NCI-H2107 treated with DMSO at 0.1 percent for 48 hours (cell line): ENCODE results near the gene WARS2.

Source experiments
- DNase-seq: peaks from one replicate; lab custom pipeline; 2025; ENCODE audit not compliant: unreplicated experiment; lab: John Stamatoyannopoulos, UW

WARS2 gene

DNA sequence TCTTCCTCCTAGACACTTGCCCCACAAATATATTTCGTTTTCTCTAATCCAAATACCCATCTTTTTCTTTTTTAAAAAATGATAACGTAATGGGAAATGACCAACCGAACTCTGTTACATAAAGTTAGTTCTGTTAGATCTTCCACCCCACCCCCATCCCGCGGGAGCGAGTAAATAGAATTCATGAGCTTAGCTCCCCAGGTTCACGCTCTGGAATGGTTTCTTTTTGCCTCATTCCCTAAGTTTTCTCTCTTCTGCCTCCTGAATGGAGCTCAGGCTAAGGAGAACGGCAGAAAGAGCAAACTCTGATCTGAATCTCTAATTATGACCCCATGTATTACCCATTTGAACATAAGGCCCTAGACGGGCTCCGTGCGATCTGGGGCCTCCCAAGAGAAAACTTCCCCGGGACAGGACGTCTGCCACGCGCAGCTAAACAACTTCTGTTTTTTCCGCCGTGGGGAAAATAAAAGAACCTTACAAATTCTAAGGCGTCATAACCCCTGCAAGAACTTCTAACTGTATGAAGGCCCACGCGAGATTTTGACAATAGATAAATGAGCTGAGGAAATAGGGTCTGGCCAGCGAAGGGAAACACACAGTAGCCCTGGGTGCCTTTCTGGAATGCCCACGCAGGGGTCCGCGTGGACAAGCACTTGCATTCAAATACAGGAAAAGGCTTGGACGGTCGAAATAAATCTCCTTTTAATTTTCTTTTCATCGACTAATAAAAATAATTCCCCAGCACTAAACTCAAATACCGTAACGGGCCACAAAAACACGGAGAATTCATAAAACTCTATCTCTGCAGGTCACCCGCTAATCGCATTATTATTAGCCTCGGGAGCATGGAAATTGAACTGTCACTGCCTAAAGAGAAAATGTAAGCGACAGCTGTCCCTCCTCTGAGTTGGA, 154.6 kb downstream of the WARS2 start:
- DNase-seq, result no peak

DNA sequence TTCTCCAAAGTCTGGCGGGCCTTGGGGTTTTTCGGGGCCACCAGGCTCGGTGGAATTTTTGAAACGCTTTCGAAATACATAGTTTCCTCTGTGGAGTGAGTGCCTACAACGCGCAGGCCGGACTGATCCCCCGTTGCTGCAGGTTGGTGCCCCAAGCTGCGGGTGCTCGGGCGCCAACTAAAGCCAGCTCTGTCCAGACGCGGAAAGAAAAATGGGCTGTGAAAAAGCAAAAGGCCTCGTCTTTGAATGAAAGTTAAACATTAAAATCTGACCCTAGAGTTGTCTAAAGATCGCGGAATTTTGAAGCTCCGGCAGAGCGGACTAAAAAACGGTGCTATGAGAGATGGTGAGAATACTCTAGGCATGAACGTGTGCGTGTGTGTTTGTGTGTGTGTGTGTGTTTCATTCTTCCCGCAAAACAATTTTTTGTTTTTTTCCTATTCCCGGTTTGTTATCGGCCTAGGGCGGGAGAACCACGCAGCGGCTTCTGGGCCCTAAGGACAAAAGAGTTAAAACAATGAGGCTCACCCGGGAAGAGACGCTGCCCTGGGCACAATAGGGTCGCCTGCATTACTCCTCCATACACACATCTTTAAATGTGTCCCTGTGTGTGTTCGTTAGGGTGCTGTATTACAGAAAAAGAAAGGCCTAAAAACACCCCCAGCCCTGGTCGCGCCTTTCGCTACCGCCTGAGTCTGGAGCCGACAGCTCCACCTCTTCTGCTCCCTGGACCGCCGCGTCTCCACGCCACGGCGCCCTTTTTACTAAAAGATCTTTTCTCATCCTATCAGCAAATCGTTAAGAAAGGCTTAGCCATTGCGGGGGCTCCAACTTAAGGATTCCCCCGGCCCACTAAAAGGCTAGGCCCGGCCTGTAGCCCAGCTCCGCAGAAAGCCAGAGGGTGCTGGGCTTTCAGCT, 155.5 kb downstream of the WARS2 start:
- DNase-seq, result no peak

DNA sequence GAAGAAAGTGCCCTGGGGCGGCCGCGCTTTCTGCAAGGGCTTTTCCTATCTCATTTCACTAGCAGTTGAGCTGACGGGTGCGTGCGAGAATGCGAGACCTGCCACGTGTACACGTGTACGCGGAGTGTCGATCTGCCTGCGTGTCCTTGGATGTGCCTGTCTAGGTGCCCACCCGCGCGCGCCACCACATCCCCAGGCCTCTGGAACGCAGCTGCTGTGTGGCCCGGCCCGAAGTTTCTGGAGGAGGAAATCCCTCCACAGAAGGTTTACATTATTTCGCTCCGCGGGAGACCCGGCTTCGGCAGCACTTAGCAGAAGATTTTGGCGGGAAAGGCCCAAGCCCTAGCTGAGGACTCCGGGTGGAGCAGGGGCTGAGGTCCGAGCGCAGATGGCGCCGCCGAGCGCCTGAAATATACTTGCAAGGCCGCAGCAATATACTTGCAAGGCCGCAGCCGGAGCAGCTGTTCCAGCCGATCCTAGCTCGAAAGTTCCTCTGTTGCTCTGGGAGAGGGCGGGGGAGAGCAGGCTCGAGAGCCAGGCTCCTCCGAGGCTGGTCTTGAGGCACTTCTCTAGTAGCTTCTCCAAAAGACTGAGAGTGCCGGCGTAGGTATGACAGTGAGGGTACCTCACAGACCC, 156.2 kb downstream of the WARS2 start:
- DNase-seq, result no peak

DNA sequence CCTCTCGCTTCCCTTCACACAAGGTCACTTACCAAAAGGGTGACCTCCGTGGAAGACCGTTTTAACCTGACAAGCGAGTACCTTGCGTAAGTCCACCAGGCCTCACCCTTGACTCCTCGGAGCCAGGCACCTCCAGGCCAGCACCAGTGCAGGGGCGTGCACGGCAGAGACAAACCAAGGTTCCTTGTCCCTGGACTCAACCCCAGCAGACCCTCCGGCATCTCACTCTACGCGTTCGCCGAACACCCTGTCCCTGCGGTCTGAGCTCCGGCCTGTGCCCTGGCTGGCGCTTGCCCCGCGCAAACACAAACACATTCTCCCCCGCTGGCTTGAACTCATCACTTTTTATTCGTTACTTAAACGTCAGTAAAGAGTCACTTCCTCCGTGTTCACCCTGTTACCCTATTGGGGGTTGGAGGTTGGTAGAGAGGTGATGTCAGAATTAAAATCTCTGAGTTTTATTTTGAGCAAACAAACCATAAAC, 156.9 kb downstream of the WARS2 start:
- no peak for DNase-seq

DNA sequence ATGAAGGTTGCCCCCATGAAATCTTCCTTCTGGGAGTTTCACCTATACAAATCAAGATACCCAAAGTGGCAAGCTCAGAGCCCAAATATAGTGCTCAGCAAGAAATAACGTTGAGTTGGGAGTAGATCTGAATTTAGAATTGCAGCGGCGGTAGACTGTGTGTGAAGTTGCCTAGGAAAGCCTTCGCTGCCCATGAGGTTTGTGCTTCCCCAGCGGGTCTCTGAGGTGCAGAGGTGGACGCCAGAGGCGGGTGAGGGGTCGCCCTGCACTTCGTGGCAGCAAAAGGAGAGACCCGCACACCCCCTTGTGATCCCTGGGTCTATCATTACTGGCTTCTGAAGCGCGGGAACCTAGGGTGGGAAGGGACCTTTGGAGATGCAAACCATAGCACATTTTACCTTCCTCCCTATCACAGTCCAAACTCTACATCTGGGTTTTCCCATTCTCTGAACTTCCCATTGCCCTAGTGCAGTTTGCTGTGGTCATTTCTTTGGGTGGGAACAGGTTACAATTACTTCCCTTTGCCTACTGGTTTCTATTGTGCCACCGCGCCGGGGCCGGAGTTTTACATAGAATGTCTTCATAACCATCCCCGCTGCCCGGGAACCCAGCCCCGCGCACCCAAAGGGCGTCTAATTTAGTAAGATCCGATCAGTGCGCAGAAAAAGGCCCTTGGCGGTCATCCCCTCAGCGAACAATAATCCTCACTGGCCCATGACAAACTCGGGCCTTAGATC, 157.5 kb downstream of the WARS2 start:
- no peak for DNase-seq

DNA sequence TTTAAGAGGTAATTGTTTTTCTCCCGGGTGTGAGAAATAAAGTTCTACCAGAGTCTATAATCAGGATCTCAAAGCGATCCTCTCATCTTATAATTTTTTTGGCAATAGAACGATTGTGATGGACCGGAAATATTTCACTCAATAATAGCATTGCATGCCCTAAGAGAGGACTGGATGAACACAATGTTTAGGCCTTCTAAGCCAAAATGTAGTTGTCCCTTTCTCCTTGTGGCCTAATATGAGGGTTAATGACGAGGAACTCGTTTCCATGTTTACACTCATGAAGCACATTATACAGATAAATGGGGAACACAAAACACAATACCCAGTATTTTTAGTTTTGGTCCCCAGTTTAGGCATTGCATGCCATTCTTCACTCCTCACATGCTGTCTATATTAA, 158.2 kb downstream of the WARS2 start:
- DNase-seq, result no peak

DNA sequence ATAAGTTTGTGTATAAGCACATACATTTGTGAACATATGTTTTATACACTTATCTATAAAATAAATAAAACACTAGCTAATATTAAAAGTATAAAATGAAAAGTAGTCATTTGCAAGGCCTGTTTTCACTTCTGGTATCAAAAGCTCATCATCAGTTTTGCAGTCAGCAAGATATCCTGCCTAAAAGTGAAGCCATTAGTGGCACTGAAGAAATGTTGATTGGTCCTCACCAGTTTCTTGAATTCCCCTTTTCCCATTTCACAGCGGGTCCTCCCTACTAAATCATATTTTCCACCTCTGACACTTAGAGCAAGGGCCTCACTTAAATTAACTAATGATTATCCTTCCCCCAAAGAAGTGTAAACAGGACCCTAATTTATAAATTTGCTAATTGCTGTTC, 159.0 kb downstream of the WARS2 start:
- no peak for DNase-seq
